H1 (cell line): ENCODE measurements around the gene ILK. TPM values are rescaled to one million over a fixed set of nuclear protein-coding genes. Genes with fewer than 3 reads are reported as not detected.

Experiments used
- CTCF ChIA-PET: fragments of 300-600 bp; sonication (Branson Sonifier 250); formaldehyde crosslinking; loops from one replicate; lab custom pipeline; 2021; ENCODE audit not compliant: partially characterized antibody; lab: Charles Lee
- POLR2A ChIA-PET: fragments of 300-600 bp; sonication (Branson Sonifier 250); formaldehyde crosslinking; loops from one replicate; lab custom pipeline; 2021; ENCODE audit warnings: inconsistent platforms; ENCODE audit not compliant: partially characterized antibody; lab: Charles Lee
- DNase-seq, 2 experiments: peaks; one replicate each; pipeline versions ENCODE4 v3.0.0 to v3.0.0-alpha.2; 2010 to 2022; ENCODE audit warnings: low spot score in 2 of 2, low read depth in 1 of 2, mixed read lengths in 1 of 2
- FAIRE-seq: peaks from 2 replicates; lab custom pipeline; 2011; peaks lifted over from hg19 to GRCh38; lab: Jason Lieb, UNC
- H2AFZ ChIP-seq: 2 replicates; pipeline ENCODE4 v1.8.1; 2012; ENCODE audit warnings: low read length, inconsistent platforms
- H2AK5ac ChIP-seq: 2 replicates; pipeline ENCODE4 v1.6.1; 2013; ENCODE audit warnings: low read depth, low read length
- H2BK120ac ChIP-seq: replicated peaks from 2 replicates; pipeline ENCODE3; 2013; ENCODE audit warnings: low read depth, low read length, inconsistent platforms
- H2BK12ac ChIP-seq: 2 replicates; pipeline ENCODE4 v1.6.1; 2013; ENCODE audit warnings: low read depth, low read length
- H2BK15ac ChIP-seq: 2 replicates; pipeline ENCODE4 v1.6.1; 2013; ENCODE audit warnings: low read length
- H2BK20ac ChIP-seq: 2 replicates; pipeline ENCODE4 v1.6.1; 2013; ENCODE audit warnings: low read length
- H2BK5ac ChIP-seq: 2 replicates; pipeline ENCODE4 v1.6.1; 2013; ENCODE audit warnings: low read depth, low read length
- H3K14ac ChIP-seq: 2 replicates; pipeline ENCODE4 v1.6.1; 2013; ENCODE audit warnings: inconsistent platforms; ENCODE audit not compliant: insufficient read length
- H3K18ac ChIP-seq: 2 replicates; pipeline ENCODE4 v1.6.1; 2013; ENCODE audit warnings: low read length; ENCODE audit errors: extremely low read depth
- H3K23ac ChIP-seq: 2 replicates; pipeline ENCODE4 v1.6.1; 2013; ENCODE audit warnings: inconsistent platforms; ENCODE audit not compliant: insufficient read length
- H3K23me2 ChIP-seq: 2 replicates; pipeline ENCODE4 v1.6.1; 2013; ENCODE audit warnings: low read depth, low read length
- H3K27ac ChIP-seq: 2 replicates; pipeline ENCODE4 v1.6.1; 2011; ENCODE audit warnings: low read depth, low read length, inconsistent platforms
- H3K27me3 ChIP-seq, 4 experiments: replicated peaks in 1 of 4; 1 replicate in 1 of 4; 2 replicates in 3 of 4; pipeline versions ENCODE4 v1.6.1 to v1.8.1; 2011 to 2013; ENCODE audit warnings: low read length in 3 of 4, mild to moderate bottlenecking in 3 of 4, inconsistent platforms in 2 of 4, mixed read lengths in 2 of 4, moderate library complexity in 1 of 4; ENCODE audit not compliant: control insufficient read depth in 3 of 4, insufficient read depth in 3 of 4; ENCODE audit errors: extremely low read depth in 1 of 4
- H3K36me3 ChIP-seq, 4 experiments: 2 replicates each; pipeline versions ENCODE4 v1.6.1 to v1.8.1; 2011 to 2013; ENCODE audit warnings: mild to moderate bottlenecking in 4 of 4, low read length in 3 of 4, moderate library complexity in 2 of 4, control low read depth in 1 of 4, inconsistent platforms in 1 of 4; ENCODE audit not compliant: insufficient read depth in 4 of 4, control insufficient read depth in 2 of 4
- H3K4ac ChIP-seq: replicated peaks from 2 replicates; pipeline ENCODE3; 2013; ENCODE audit warnings: low read length, low read depth, mixed read lengths, inconsistent platforms; ENCODE audit not compliant: insufficient read length
- H3K4me1 ChIP-seq, 4 experiments: replicated peaks in 1 of 4; 1 replicate in 1 of 4; 2 replicates in 3 of 4; pipeline versions ENCODE4 v1.6.1 to v1.8.1; 2011 to 2013; ENCODE audit warnings: low read length in 3 of 4, inconsistent platforms in 2 of 4, mixed read lengths in 1 of 4; ENCODE audit not compliant: insufficient read depth in 4 of 4, control insufficient read depth in 3 of 4
- H3K4me2 ChIP-seq, 2 experiments: 2 replicates each; pipeline versions ENCODE4 v1.6.1 to v1.8.1; 2011 to 2013; ENCODE audit warnings: low read depth in 2 of 2, low read length in 2 of 2, control low read depth in 1 of 2, inconsistent platforms in 1 of 2, mild to moderate bottlenecking in 1 of 2; ENCODE audit not compliant: insufficient read depth in 1 of 2
- H3K4me3 ChIP-seq, 4 experiments: fragments of 200-600, 300-600 bp in 1 of 4; sonication (generic), shearing (Covaris generic), sonication (Bioruptor Twin) in 1 of 4; 2 replicates each; pipeline versions ENCODE4 v1.5.1 to v1.8.1; 2011 to 2016; ENCODE audit warnings: low read length in 4 of 4, low read depth in 3 of 4, control low read depth in 2 of 4, inconsistent platforms in 2 of 4, mild to moderate bottlenecking in 2 of 4, mixed read lengths in 1 of 4, moderate library complexity in 1 of 4; ENCODE audit not compliant: insufficient read depth in 2 of 4; ENCODE audit errors: extremely low read depth in 1 of 4
- H3K56ac ChIP-seq: replicated peaks from 2 replicates; pipeline ENCODE3; 2013; ENCODE audit warnings: low read depth, mild to moderate bottlenecking, mixed read lengths, low read length, inconsistent platforms; ENCODE audit not compliant: insufficient read length
- H3K79me1 ChIP-seq: 2 replicates; pipeline ENCODE4 v1.6.1; 2013; ENCODE audit warnings: low read depth, low read length, control low read depth
- H3K79me2 ChIP-seq, 2 experiments: 2 replicates each; pipeline versions ENCODE4 v1.6.1 to v1.8.1; 2012 to 2013; ENCODE audit warnings: low read length in 2 of 2, mild to moderate bottlenecking in 2 of 2, inconsistent platforms in 1 of 2; ENCODE audit not compliant: insufficient read depth in 2 of 2, control insufficient read depth in 1 of 2
- H3K9ac ChIP-seq, 4 experiments: replicated peaks in 1 of 4; 1 replicate in 1 of 4; 2 replicates in 3 of 4; pipeline versions ENCODE4 v1.6.1 to v1.8.1; 2011 to 2013; ENCODE audit warnings: low read depth in 3 of 4, low read length in 3 of 4, control low read depth in 2 of 4, mild to moderate bottlenecking in 2 of 4, moderate library complexity in 2 of 4, inconsistent platforms in 1 of 4; ENCODE audit errors: extremely low read depth in 1 of 4
- H3K9me3 ChIP-seq, 2 experiments: 2 replicates each; pipeline versions ENCODE4 v1.6.1 to v1.8.1; 2012 to 2013; ENCODE audit warnings: mild to moderate bottlenecking in 2 of 2, moderate library complexity in 2 of 2, control low read depth in 1 of 2, inconsistent platforms in 1 of 2, low read depth in 1 of 2, low read length in 1 of 2, mixed read lengths in 1 of 2; ENCODE audit not compliant: insufficient read depth in 2 of 2
- H4K20me1 ChIP-seq, 2 experiments: replicated peaks in 1 of 2; 2 replicates each; pipeline versions ENCODE3 to v1.8.1; 2011 to 2013; ENCODE audit warnings: inconsistent platforms in 2 of 2, low read length in 2 of 2, mild to moderate bottlenecking in 1 of 2; ENCODE audit not compliant: insufficient read depth in 2 of 2, control insufficient read depth in 1 of 2
- H4K5ac ChIP-seq: 2 replicates; pipeline ENCODE4 v1.6.1; 2013; ENCODE audit warnings: low read length, low read depth, mixed read lengths, inconsistent platforms; ENCODE audit not compliant: insufficient read length
- H4K8ac ChIP-seq: 2 replicates; pipeline ENCODE4 v1.8.0; 2013; ENCODE audit warnings: mild to moderate bottlenecking, moderate library complexity, low read length, inconsistent platforms; ENCODE audit not compliant: insufficient read depth; ENCODE audit errors: extremely low read depth
- H4K91ac ChIP-seq: replicated peaks from 2 replicates; pipeline ENCODE3; 2013; ENCODE audit warnings: low read length, mixed read lengths, inconsistent platforms; ENCODE audit not compliant: insufficient read length
- ATF2 ChIP-seq: IDR thresholded peaks from 2 replicates; pipeline ENCODE4 v1.6.1; 2012; ENCODE audit warnings: low read length, inconsistent platforms
- GABPA ChIP-seq: IDR thresholded peaks from 2 replicates; pipeline ENCODE4 v1.6.1; 2011; ENCODE audit warnings: mild to moderate bottlenecking, low read length, moderate library complexity, borderline replicate concordance; ENCODE audit not compliant: insufficient read depth
- GTF2F1 ChIP-seq: IDR thresholded peaks from 2 replicates; pipeline ENCODE4 v1.6.1; 2012; ENCODE audit warnings: low read depth, low read length, improper control_type of control experiment, borderline replicate concordance
- KDM1A ChIP-seq: fragments of 200-600, 300-600 bp; sonication (generic); IDR thresholded peaks from 2 replicates; pipeline ENCODE4 v1.7.1; 2016; ENCODE audit warnings: mild to moderate bottlenecking, low read length, borderline replicate concordance
- SIX5 ChIP-seq: IDR thresholded peaks from 2 replicates; pipeline ENCODE4 v1.6.1; 2011; ENCODE audit warnings: mild to moderate bottlenecking, low read depth, low read length
- WGBS, 2 experiments: shearing (Covaris generic) in 1 of 2; methylation state at CpG; one replicate each; pipeline versions ENCODE4 v1.1.6 to v1.1.7; 2013 to 2015; ENCODE audit warnings: low lambda C conversion rate in 2 of 2, mixed read lengths in 2 of 2, inconsistent platforms in 1 of 2, low coverage in 1 of 2, missing lambda C conversion rate in 1 of 2; ENCODE audit not compliant: insufficient replicate concordance in 2 of 2, insufficient coverage in 1 of 2, insufficient read length in 1 of 2; ENCODE audit errors: extremely low coverage in 1 of 2, missing lambda C conversion rate in 1 of 2; 5-methylcytosine and 5-hydroxymethylcytosine counted together
- polyA plus RNA-seq, 7 experiments: library from polyadenylated mRNA; depleted of rRNA in 3 of 7; stranded (reverse) in 5 of 7; unstranded in 2 of 7; fragments of >200 nt in 5 of 7; fragments of 200-250 nt in 2 of 7; gene quantifications; 1 replicate in 5 of 7; 2 replicates in 1 of 7; 4 replicates in 1 of 7; pipeline versions ENCODE4 v1.2.1 to v1.2.3, GENCODE V29; 2011 to 2013; ENCODE audit warnings: missing spikeins in 2 of 7, mixed read lengths in 2 of 7
- total RNA-seq: library from RNA; stranded (reverse); fragmentation: NEBNext Ultra II Directional; extraction: Animal tissue kit (Norgen Biotek cat#: 25700); gene quantifications from 2 replicates; pipeline ENCODE4 v1.2.1, GENCODE V29; 2021

The ILK gene
- total and polyA plus RNA-seq, 2 of the 8 experiments (the other 6 are each of a cell fraction or from before 2014, with no cell fraction given), result 91.4 to 132 TPM

- DNase-seq, result no peak
- H3K4me1 ChIP-seq, result peaks cover 0 to 1% (median under 1%) of the 10 kb centered on the region in 4 experiments; a peak in 3 of 7 replicates
- H3K23ac ChIP-seq, result no peak overlapping the region
- H3K18ac ChIP-seq, result no peak overlapping the region
- no peak overlapping the region for H2AK5ac ChIP-seq
- no peaks in the 10 kb centered on the region for H4K20me1 ChIP-seq
- no peaks in the 10 kb centered on the region for H3K79me1 ChIP-seq
- H4K91ac ChIP-seq, result no peak overlapping the region
- no peak overlapping the region for H2BK5ac ChIP-seq
- no peak for FAIRE-seq
- peaks cover 0 to 2% (median 0%) of the 10 kb centered on the region in 4 experiments; a peak in 1 of 7 replicates for H3K27me3 ChIP-seq
- H3K27ac ChIP-seq, result no peak overlapping the region
- no peaks in the 10 kb centered on the region for H3K9me3 ChIP-seq
- no peaks in the 10 kb centered on the region for H3K23me2 ChIP-seq
- H3K14ac ChIP-seq, result no peak overlapping the region
- no peak overlapping the region for H4K5ac ChIP-seq
- no peak overlapping the region for H2BK120ac ChIP-seq
- POLR2A ChIA-PET, result no interaction called here
- no peak overlapping the region for H3K4me2 ChIP-seq
- H3K4me3 ChIP-seq, result no peak overlapping the region
- 83% methylated on average over 1 of the region's 1 CpG; no CpG with 5 or more reads in 1 of the 2 experiments for WGBS, 2 experiments
- H3K9ac ChIP-seq, result no peak overlapping the region
- no peak overlapping the region for H2BK20ac ChIP-seq
- H3K79me2 ChIP-seq, result no peaks in the 10 kb centered on the region
- H3K56ac ChIP-seq, result no peak overlapping the region
- no peak overlapping the region for H2BK12ac ChIP-seq
- H4K8ac ChIP-seq, result no peak overlapping the region
- H3K4ac ChIP-seq, result no peak overlapping the region
- CTCF ChIA-PET, result interaction anchor here (1.4 to 6.8 kb wide), 3 partner anchors 11 to 30 kb away, joined by 3 to 48 read pairs (median 7); no protein-coding TSS in a partner anchor
- no peak overlapping the region for H2AFZ ChIP-seq
- H2BK15ac ChIP-seq, result no peak overlapping the region
- no peaks in the 10 kb centered on the region for H3K36me3 ChIP-seq
- TF ChIP-seq KDM1A (no peak), SIX5 (no peak), GABPA (no peak), ATF2 (no peak), GTF2F1 (no peak)
Observed at GRCh38 chr11:6559369-6559768, 44.2 kb upstream of the ILK start.
